PC-9 (cell line): Measurements from ENCODE around the gene ZNF80.

ENCODE experiments used
- CTCF ChIP-seq: fragments of 200-600 bp; sonication (generic); conservative IDR thresholded peaks from 2 replicates; pipeline ENCODE4 v1.6.1; 2017; ENCODE audit warnings: mixed run types, antibody characterized with exemption, mild to moderate bottlenecking, moderate library complexity
- EZH2 ChIP-seq: fragments of 200-600 bp; sonication (generic); IDR thresholded peaks from 2 replicates; pipeline ENCODE4 v1.8.0; 2017; ENCODE audit warnings: antibody characterized with exemption, low read depth

GRCh38 chr3:114207768-114208167 is 29.6 kb downstream of the ZNF80 start:
- TF ChIP-seq CTCF (no peak), EZH2 (no peak)
